Liver (tissue), 3 donors: ENCODE results near the gene IRX6.

Source experiments
- CTCF ChIP-seq: fragments of 150-350 bp; IDR thresholded peaks from 2 replicates; pipeline ENCODE4 v1.5.1; 2017; ENCODE audit warnings: improper control_type of control experiment, low read depth, low read length; ENCODE audit not compliant: missing input control
- EGR1 ChIP-seq, 2 donors: IDR thresholded peaks; 2 replicates each; pipeline ENCODE4 v1.6.1; 2016 to 2018; ENCODE audit warnings: antibody characterized with exemption in 2 of 2, low read depth in 2 of 2
- FOXA1 ChIP-seq: IDR thresholded peaks from 2 replicates; pipeline ENCODE4 v1.6.1; 2016; ENCODE audit warnings: antibody characterized with exemption
- FOXA2 ChIP-seq: IDR thresholded peaks from 2 replicates; pipeline ENCODE4 v1.6.1; 2016; ENCODE audit warnings: antibody characterized with exemption
- GABPA ChIP-seq, 2 donors: IDR thresholded peaks in 1 of 2; conservative IDR thresholded peaks in 1 of 2; 2 replicates each; pipeline ENCODE4 v1.6.1; 2016; ENCODE audit warnings: antibody characterized with exemption in 2 of 2, mild to moderate bottlenecking in 1 of 2, moderate library complexity in 1 of 2
- JUND ChIP-seq, 2 donors: IDR thresholded peaks; 2 replicates each; pipeline ENCODE4 v1.6.1; 2016; ENCODE audit warnings: antibody characterized with exemption in 2 of 2
- MAX ChIP-seq: IDR thresholded peaks from 2 replicates; pipeline ENCODE4 v1.6.1; 2016; ENCODE audit warnings: antibody characterized with exemption
- RAD21 ChIP-seq, 2 donors: IDR thresholded peaks; 2 replicates each; pipeline ENCODE4 v1.6.1; 2016; ENCODE audit warnings: antibody characterized with exemption in 2 of 2, mild to moderate bottlenecking in 2 of 2
- REST ChIP-seq: IDR thresholded peaks from 2 replicates; pipeline ENCODE4 v1.6.1; 2016; ENCODE audit warnings: antibody characterized with exemption, mild to moderate bottlenecking
- SP1 ChIP-seq: IDR thresholded peaks from 2 replicates; pipeline ENCODE4 v1.6.1; 2018; ENCODE audit warnings: antibody characterized with exemption, mild to moderate bottlenecking
- TAF1 ChIP-seq: conservative IDR thresholded peaks from 2 replicates; pipeline ENCODE4 v1.6.1; 2016; ENCODE audit warnings: antibody characterized with exemption, mild to moderate bottlenecking
- YY1 ChIP-seq: IDR thresholded peaks from 2 replicates; pipeline ENCODE4 v1.6.1; 2016; ENCODE audit warnings: antibody characterized with exemption, mild to moderate bottlenecking
- ZBTB33 ChIP-seq: IDR thresholded peaks from 2 replicates; pipeline ENCODE4 v1.6.1; 2016; ENCODE audit warnings: antibody characterized with exemption
- donor health status: healthy.
- donor health status: healthy.

GRCh38 chr16:55367866-55368603 is 44.0 kb downstream of the IRX6 start:
- TF ChIP-seq CTCF (no peak), FOXA1 (no peak), YY1 (no peak), SP1 (no peak), REST (no peak), JUND (IDR thresholded peaks at IDR 0.05) (no peak), GABPA (IDR thresholded peaks at IDR 0.05 in 1 of 2, conservative IDR thresholded peaks at IDR 0.05 in 1 of 2) (no peak), TAF1 (no peak), FOXA2 (no peak), RAD21 (IDR thresholded peaks at IDR 0.05) (no peak), EGR1 (IDR thresholded peaks at IDR 0.05; ENCODE audit: low read depth in 2 of 2) (no peak), MAX (no peak), ZBTB33 (no peak)
